Activated naive CD4-positive, alpha-beta T cell treated with anti-CD3 and anti-CD28 coated beads for 36 hours (primary cell): ENCODE results near the gene PHF14. TPM values are rescaled to one million over a fixed set of nuclear protein-coding genes. Genes with fewer than 3 reads are reported as not detected.
A peak's percentile ranks its signal among the peaks of the same experiment; 100 is the strongest.
"Not testable (repeated sequence)": the region's sequence is repeated elsewhere in the genome, so short reads cannot be mapped to it uniquely, and the experiment has no call there.

Source experiments
- CTCF ChIA-PET: fragments of 350-600 bp; sonication (Branson Sonifier 250); formaldehyde crosslinking; loops from one replicate; lab custom pipeline; 2021; ENCODE audit warnings: antibody characterized with exemption; lab: Charles Lee
- DNase-seq: peaks from one replicate; pipeline ENCODE4 v3.0.0-alpha.2; 2020
- H3K27ac Mint-ChIP-seq: one replicate; pipeline ENCODE4 v1.8.0; 2021; ENCODE audit warnings: mild to moderate bottlenecking, mixed read lengths
- H3K27me3 Mint-ChIP-seq: one replicate; pipeline ENCODE4 v1.8.0; 2021; ENCODE audit warnings: low read depth, mixed read lengths
- H3K36me3 Mint-ChIP-seq: one replicate; pipeline ENCODE4 v1.8.0; 2021; ENCODE audit warnings: low read depth, mixed read lengths
- H3K4me1 Mint-ChIP-seq: one replicate; pipeline ENCODE4 v1.8.0; 2021; ENCODE audit warnings: low read depth, mixed read lengths
- H3K4me3 Mint-ChIP-seq: one replicate; pipeline ENCODE4 v1.8.0; 2021; ENCODE audit warnings: mild to moderate bottlenecking, moderate library complexity, mixed read lengths
- H3K9me3 Mint-ChIP-seq: one replicate; pipeline ENCODE4 v1.8.0; 2021; ENCODE audit warnings: mixed read lengths
- intact Hi-C: fragments of 100-400 bp; cut with micrococcal nuclease; formaldehyde crosslinking; loops from one replicate; pipeline ENCODE4 v1.15.1; 2023
- total RNA-seq, 2 experiments: library from RNA; stranded (reverse); gene quantifications; one replicate each; pipeline ENCODE4 v1.2.3, GENCODE V29; 2021

The PHF14 gene
- total RNA-seq, 2 experiments from 2014 or later = 26.0 to 28.1 TPM

GRCh38 chr7:10952588-10952987, 21.1 kb upstream of the PHF14 start:
- Mint-ChIP-seq H3K27me3 (peaks cover 3% of the 10 kb centered on the region), H3K4me1 (no peaks in the 10 kb centered on the region), H3K36me3 (no peaks in the 10 kb centered on the region), H3K27ac (no peak overlapping the region), H3K4me3 (no peak overlapping the region), H3K9me3 (peaks cover 3% of the 10 kb centered on the region)
- CTCF ChIA-PET = no interaction called here
- intact Hi-C loops = no loop called here
- no peak for DNase-seq

- DNase-seq, H3K9me3 Mint-ChIP-seq, intact Hi-C loops, H3K4me3 Mint-ChIP-seq, CTCF ChIA-PET, H3K27me3 Mint-ChIP-seq, H3K27ac Mint-ChIP-seq, H3K4me1 Mint-ChIP-seq, H3K36me3 Mint-ChIP-seq: not testable (repeated sequence)
These were observed 20.5 kb upstream of the PHF14 start for GRCh38 chr7:10953078-10953750.

DNA sequence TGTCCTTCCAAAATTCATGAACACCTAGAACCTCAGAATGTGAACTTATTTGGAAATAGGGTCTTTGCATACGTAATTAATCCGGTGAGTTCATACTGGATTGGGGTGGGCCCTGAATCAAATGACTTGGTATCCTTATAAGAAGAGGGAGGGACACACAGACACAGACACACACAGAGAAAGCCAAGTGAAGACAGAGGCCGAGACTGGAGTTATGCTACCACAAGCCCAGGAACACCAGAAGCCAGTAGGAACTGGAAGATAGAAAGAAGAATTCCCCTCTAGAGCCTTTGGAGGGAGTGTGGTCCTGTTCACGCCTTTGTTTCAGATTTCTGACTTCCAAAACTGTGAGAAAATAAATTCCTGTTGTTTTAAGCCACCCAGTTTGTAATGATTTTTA, 17.1 kb upstream of the PHF14 start:
- peaks cover 6% of the 10 kb centered on the region for H3K9me3 Mint-ChIP-seq
- no peak overlapping the region for H3K4me3 Mint-ChIP-seq
- H3K4me1 Mint-ChIP-seq = no peaks in the 10 kb centered on the region
- intact Hi-C loops = no loop called here
- peaks cover 1% of the 10 kb centered on the region for H3K36me3 Mint-ChIP-seq
- H3K27ac Mint-ChIP-seq = no peak overlapping the region
- no peak for DNase-seq
- CTCF ChIA-PET = no interaction called here
- H3K27me3 Mint-ChIP-seq = peaks cover 2% of the 10 kb centered on the region

GRCh38 chr7:10960242-10960641, 13.4 kb upstream of the PHF14 start:
- CTCF ChIA-PET, H3K4me3 Mint-ChIP-seq, H3K36me3 Mint-ChIP-seq, H3K27ac Mint-ChIP-seq, H3K4me1 Mint-ChIP-seq, intact Hi-C loops, DNase-seq, H3K9me3 Mint-ChIP-seq: not testable (repeated sequence)
- H3K27me3 Mint-ChIP-seq = peaks cover 13% of the 10 kb centered on the region

- intact Hi-C loops, CTCF ChIA-PET, H3K27ac Mint-ChIP-seq, DNase-seq, H3K4me1 Mint-ChIP-seq, H3K4me3 Mint-ChIP-seq, H3K36me3 Mint-ChIP-seq: not testable (repeated sequence)
- H3K9me3 Mint-ChIP-seq = peaks cover 12% of the 10 kb centered on the region
- peaks cover 31% of the 10 kb centered on the region for H3K27me3 Mint-ChIP-seq
These were observed 8.7 kb upstream of the PHF14 start for GRCh38 chr7:10965016-10965415.

GRCh38 chr7:10972174-10972573, 1.5 kb upstream of the PHF14 start:
- Mint-ChIP-seq H3K27me3 (peaks cover 9% of the 10 kb centered on the region), H3K4me3 (no peak overlapping the region), H3K9me3 (no peaks in the 10 kb centered on the region), H3K4me1 (peaks cover 29% of the 10 kb centered on the region), H3K36me3 (peaks cover 21% of the 10 kb centered on the region), H3K27ac (no peak overlapping the region)
- DNase-seq = no peak
- CTCF ChIA-PET = no interaction called here
- intact Hi-C loops = loop anchor here (10.0 kb wide), 1 partner anchor 243 kb away; no protein-coding TSS in a partner anchor

DNA sequence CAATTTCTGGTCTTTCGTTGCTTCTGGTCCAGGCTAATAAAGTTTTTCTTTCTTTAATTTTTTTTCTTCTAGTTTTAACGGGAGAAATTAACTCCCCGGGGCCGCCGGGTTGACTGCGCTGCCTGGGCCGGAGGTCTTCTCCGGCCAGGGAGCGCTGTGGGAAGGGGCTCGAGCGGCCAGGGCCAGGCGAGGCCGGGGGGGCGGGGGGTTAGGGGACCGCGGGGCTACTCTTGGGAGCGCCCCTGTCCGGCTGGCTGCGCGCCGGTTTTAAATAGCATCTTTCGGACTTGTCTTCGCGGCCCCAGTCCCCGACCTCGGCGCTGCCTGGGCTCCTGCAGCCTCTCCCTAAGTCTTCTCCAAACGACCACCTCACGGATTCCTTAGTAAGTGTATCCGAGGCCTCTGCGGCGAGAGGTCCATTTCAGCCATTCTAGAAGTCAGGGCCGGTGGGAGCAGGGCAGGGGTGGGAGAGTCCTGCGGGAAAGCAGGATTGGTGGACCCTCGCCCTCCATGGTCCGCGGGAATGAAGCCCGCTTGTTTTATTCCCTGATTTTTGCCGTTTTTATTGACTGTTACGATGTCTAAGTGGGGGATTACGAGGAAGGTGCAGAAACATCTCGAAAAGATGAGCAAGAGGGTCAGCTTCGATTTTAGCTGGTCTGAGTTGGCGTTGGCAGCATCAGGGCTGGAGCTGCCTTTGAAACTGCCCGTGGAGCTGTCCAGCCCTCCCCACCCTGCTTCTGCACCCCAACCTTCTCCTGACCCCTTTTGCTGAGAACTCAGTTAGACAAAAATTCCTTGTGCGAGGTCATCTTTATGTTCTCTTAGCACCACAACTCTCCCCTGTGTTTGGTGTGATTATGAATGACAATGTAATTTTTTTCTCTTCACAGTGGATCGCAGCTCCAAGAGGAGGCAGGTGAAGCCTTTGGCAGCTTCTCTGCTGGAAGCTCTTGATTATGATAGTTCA, 555 bp downstream of the PHF14 start:
- DNase-seq = peak; percentile 18
- Mint-ChIP-seq H3K27me3 (peaks cover 2% of the 10 kb centered on the region), H3K4me1 (peaks cover 38% of the 10 kb centered on the region), H3K36me3 (peaks cover 27% of the 10 kb centered on the region), H3K27ac (peak overlapping the region; percentile 89), H3K9me3 (no peaks in the 10 kb centered on the region), H3K4me3 (peak overlapping the region; percentile 90)
- intact Hi-C loops = loop anchor here (1.0 to 10.0 kb wide), 3 partner anchors 34 to 1712 kb away; a partner anchor contains a TSS
- CTCF ChIA-PET = no interaction called here

GRCh38 chr7:10977113-10977512, 3.4 kb downstream of the PHF14 start:
- CTCF ChIA-PET = no interaction called here
- H3K4me3 Mint-ChIP-seq = no peak overlapping the region

DNA sequence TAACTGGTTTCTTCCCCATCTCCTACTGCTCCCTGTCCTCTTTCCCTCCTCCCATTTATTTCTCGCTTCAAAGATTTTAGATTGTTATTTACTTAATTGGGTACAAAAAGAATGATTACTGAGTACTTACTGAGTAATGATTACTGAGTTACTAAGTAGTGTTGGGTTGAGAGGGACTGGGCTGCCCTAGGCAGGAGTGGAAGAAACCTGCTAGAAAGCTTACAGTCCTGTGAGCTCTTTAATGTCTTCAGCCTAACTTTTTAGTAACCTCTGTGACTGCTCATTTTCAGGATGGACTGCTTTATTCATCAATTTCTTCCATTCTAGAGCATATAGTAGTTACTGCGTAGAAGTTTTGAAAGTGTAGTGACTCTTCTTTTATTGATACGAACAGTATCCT, 7.6 kb downstream of the PHF14 start:
- CTCF ChIA-PET = no interaction called here
- DNase-seq = no peak
- intact Hi-C loops = no loop called here
- Mint-ChIP-seq H3K9me3 (no peaks in the 10 kb centered on the region), H3K4me3 (no peak overlapping the region), H3K27me3 (no peaks in the 10 kb centered on the region), H3K4me1 (peaks cover 50% of the 10 kb centered on the region), H3K36me3 (peaks cover 45% of the 10 kb centered on the region), H3K27ac (no peak overlapping the region)

More at GRCh38 chr7:10977113-10977512, 3.4 kb downstream of the PHF14 start:
- Mint-ChIP-seq H3K9me3 (no peaks in the 10 kb centered on the region), H3K36me3 (peaks cover 37% of the 10 kb centered on the region), H3K27me3 (no peaks in the 10 kb centered on the region), H3K27ac (no peak overlapping the region), H3K4me1 (peaks cover 56% of the 10 kb centered on the region)
- intact Hi-C loops = loop anchor here (10.0 kb wide), 1 partner anchor 238 kb away; no protein-coding TSS in a partner anchor
- no peak for DNase-seq

DNA sequence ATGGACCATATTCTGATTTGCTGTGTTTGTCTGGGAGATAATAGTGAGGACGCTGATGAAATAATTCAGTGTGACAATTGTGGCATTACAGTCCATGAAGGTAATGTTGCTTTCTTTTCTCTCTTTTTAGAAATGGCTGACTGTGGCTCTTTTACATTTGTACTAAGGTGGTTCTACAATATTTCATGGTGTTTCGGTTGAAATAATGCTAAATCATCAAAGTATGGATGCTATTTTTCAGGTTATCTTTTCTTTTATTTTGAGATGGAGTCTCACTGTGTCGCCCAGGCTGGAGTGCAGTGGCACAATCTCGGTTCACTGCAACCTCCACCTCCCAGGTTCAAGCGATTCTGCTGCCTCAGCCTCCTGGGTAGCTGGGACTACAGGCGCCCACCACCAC, 17.1 kb downstream of the PHF14 start:
- H3K9me3 Mint-ChIP-seq, intact Hi-C loops, H3K4me1 Mint-ChIP-seq, CTCF ChIA-PET, DNase-seq, H3K27ac Mint-ChIP-seq, H3K27me3 Mint-ChIP-seq, H3K4me3 Mint-ChIP-seq: not testable (repeated sequence)
- H3K36me3 Mint-ChIP-seq = peaks cover 47% of the 10 kb centered on the region

- peaks cover 34% of the 10 kb centered on the region for H3K4me1 Mint-ChIP-seq
- intact Hi-C loops, H3K4me3 Mint-ChIP-seq, H3K27me3 Mint-ChIP-seq, CTCF ChIA-PET, H3K9me3 Mint-ChIP-seq, DNase-seq, H3K27ac Mint-ChIP-seq: not testable (repeated sequence)
- H3K36me3 Mint-ChIP-seq = peaks cover 37% of the 10 kb centered on the region
These were observed 22.0 kb downstream of the PHF14 start for GRCh38 chr7:10995482-10996166.
